GM12872 (cell line): ENCODE measurements around the gene AMBRA1.

Experiments used
- CTCF ChIP-seq: IDR thresholded peaks from 3 replicates; pipeline ENCODE4 v1.5.1; 2011; ENCODE audit warnings: low read depth, mild to moderate bottlenecking, low read length, moderate library complexity; ENCODE audit not compliant: insufficient read depth

Gene AMBRA1

GRCh38 chr11:46554213-46555147, 39.3 kb downstream of the AMBRA1 start:
- TF ChIP-seq CTCF, result no peak

GRCh38 chr11:46553814-46554212, 40.0 kb downstream of the AMBRA1 start:
- no peak for TF ChIP-seq CTCF

- no peak for TF ChIP-seq CTCF
Measured at GRCh38 chr11:46551261-46551660, 42.6 kb downstream of the AMBRA1 start.

GRCh38 chr11:46547579-46547978, 46.2 kb downstream of the AMBRA1 start:
- TF ChIP-seq CTCF, result no peak

GRCh38 chr11:46543564-46543963, 50.3 kb downstream of the AMBRA1 start:
- no peak for TF ChIP-seq CTCF

- TF ChIP-seq CTCF, result no peak
Measured at GRCh38 chr11:46541593-46542371, 52.0 kb downstream of the AMBRA1 start.

GRCh38 chr11:46540807-46541206, 53.0 kb downstream of the AMBRA1 start:
- no peak for TF ChIP-seq CTCF
